HG03139 (cell line): ENCODE measurements around the gene ORC3.
"Not testable (repeated sequence)": the region's sequence is repeated elsewhere in the genome, so short reads cannot be mapped to it uniquely, and the experiment has no call there.

Source experiments
- ATAC-seq: cut with Tn5 transposase; IDR thresholded peaks from one replicate; pipeline ENCODE4 v1.9.1; 2021; ENCODE audit not compliant: unreplicated experiment

The ORC3 gene

GRCh38 chr6:87658516-87658915 is 68.6 kb downstream of the ORC3 start:
- ATAC-seq: no peak

DNA sequence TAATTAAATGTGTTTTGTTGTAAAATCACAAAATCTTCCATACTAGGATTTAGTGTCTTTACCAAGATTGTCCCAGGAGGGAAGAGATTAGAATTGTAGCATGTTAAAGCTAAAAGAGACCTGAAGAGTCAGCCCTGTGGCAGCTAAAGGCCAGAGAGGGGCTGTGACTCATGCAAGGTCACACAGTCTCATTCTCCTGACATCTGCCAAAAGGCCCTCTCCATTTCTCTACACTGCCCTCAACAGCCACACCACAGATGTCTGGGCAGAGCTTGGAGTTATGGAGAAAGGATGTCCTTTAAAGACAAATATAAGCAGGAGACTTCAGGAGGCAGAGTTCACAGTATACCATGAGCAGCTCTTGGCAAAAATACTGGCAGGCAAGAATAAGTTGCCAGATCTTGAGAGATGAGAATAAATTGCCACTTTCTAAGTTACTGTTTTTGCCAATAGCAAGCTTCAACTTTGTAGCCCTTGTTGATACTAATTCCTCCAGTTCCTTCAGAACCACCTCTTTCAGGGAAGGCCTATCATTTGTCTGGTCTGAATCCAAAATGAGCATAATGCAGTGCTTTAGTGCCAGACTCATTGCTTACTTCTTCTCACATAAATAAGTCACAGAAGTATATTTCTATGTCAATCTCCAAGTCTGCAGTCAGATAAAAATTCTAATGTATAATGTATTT is 70.4 kb downstream of the ORC3 start:
- ATAC-seq: no peak

DNA sequence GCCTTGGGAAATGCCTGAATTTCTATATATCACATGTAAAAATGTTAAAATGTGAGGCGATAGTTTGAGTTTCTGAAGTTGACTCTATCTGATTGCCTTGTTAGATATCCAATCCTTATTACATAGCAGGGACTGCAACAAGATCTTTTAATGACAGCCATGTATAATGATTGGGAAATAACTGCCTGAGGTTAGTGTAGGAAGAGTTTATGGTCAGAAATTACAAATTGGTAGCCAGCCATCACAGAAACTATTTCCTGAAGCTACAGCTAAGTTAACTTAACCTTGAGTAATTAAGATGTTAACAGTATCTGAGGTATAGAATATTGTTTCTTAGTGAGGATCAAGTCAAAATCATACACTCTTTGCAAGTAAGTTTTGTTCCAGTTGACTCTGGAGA is 71.1 kb downstream of the ORC3 start:
- no peak for ATAC-seq

DNA sequence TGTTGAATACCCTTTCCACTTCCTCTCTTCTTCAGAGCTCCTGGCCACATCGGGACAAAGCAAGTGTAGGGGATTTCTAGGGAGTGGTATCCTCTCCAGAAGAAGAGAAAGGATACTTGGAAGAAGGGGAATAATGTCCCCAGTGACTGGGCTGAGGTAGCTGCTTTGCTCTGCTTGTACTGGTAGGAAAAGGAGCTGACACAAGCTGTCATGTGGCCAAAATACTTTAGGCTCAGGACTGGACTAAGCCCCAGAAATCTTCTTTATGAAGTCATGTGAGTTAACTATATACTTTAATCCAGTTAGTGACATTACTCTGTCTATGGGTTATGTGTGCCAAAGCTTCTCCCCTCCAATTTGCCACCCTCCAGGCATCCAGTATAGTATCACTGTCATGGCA is 71.6 kb downstream of the ORC3 start:
- no peak for ATAC-seq

DNA sequence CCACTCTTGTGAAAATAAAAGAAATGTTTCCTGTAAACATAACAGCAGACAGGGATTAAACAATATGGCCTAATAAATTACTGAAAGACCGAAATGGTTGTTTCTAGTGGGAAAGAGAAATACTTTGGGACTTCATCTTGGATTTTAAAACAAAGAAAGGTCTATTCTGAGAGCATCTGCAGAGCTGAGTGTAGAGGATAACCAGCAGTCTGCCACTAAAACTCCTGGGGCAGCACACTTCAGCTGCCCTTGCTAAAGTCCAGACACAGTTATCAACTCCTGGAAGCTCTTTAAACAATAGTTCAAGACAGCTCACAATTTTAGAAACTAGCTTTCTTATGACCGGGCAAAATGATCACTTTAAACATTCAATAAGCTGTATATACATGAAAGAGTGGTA is 73.5 kb downstream of the ORC3 start:
- no peak for ATAC-seq

GRCh38 chr6:87664921-87665485 is 75.1 kb downstream of the ORC3 start:
- ATAC-seq: no peak

DNA sequence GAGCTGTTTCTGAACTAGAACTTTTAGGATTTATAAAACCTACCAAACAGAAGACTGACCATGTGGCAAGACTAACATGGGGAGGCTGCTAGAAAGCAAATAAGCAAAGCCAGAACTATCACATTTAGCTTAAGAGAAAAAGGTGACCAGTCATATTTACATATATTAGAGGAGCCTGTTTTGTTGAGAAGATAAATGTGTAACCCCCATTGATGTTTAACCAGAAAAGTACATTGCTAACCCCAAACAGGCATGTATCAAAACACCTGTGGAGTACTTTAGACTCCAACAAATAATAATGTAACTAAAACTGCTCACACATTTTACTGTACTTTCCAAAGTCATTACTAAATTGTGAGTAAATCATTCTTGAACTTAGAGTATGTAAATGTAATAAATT is 77.1 kb downstream of the ORC3 start:
- no peak for ATAC-seq

- ATAC-seq: no peak
Measured at GRCh38 chr6:87668013-87668412, 78.1 kb downstream of the ORC3 start.

DNA sequence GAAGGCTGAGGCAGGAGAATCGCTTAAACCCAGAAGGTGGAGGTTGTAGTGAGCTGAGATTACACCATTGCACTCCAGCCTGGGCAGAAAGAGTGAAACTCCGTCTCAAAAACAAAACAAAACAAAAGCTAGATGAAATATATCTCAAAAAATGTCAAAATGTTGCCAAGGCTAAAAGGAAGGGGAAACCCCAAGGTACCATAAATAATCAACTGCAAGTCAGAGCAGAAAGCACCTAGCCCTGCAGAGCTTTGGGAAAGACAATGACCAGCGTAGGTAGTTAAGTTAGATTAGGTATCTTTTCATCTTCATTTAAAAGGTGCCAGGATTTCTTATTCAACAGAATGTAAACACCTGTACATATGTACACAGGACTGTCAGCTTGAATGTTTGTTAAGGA is 79.1 kb downstream of the ORC3 start:
- ATAC-seq: no peak

- ATAC-seq: no peak
Measured at GRCh38 chr6:87670707-87671106, 80.8 kb downstream of the ORC3 start.

DNA sequence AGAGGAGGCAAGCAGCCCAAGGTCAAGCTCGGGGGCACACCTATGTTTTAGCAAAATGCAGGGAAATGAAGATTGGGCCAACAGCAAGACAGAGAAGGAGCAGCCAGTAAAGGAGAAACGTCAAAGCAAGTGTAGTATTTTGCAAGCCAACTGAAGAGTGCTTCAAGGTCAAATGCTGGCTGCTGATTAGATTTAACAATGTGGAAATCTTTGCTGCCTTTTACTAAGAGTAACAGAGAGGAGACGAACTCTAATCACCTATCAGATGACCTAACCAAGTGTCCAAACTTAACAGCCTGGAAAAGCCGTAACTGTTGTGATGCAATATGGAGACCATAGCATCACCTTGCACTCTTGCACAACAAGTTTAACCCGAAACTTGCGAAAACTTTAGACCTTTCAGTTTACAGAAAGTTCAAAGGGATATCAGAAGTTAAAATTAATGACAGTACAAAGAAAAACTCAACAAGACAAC is 81.7 kb downstream of the ORC3 start:
- no peak for ATAC-seq

DNA sequence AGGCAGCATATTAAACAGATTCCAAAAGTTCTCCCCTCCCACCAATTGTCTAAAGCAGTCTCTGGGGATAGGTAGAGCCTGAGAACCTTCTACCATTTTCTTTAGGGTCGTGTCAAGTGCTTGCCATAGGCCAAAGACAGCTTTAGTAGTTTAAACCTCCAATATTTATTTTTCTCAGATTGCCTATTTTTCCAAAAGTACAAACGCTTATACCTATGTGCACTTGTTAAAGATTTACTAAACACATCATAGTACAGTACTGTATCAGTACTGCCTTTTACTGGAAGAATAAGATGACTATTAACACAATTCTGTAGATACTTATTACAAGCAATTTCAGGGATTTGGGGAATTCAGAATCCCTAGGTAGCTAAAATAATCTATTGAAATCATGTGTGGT is 82.7 kb downstream of the ORC3 start:
- no peak for ATAC-seq

DNA sequence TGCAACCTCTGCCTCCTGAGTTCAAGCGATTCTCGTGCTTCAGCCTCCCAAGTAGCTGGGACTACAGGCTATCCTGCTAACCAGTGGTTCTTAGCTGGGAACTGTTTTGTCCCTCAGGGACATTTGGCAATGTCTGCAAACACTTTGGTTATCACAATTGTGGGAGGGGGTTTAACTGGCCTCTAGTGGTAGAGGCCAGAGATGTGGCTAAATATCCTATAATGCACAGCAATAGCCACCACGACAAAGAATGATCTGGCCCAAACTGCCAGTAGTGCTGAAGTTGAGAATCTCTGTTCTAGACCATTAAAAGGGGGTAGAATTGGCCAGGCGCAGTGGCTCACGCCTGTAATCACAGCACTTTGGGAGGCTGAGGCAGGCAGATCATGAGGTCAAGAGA is 83.3 kb downstream of the ORC3 start:
- ATAC-seq: no peak

GRCh38 chr6:87674290-87674689 is 84.4 kb downstream of the ORC3 start:
- ATAC-seq: no peak

DNA sequence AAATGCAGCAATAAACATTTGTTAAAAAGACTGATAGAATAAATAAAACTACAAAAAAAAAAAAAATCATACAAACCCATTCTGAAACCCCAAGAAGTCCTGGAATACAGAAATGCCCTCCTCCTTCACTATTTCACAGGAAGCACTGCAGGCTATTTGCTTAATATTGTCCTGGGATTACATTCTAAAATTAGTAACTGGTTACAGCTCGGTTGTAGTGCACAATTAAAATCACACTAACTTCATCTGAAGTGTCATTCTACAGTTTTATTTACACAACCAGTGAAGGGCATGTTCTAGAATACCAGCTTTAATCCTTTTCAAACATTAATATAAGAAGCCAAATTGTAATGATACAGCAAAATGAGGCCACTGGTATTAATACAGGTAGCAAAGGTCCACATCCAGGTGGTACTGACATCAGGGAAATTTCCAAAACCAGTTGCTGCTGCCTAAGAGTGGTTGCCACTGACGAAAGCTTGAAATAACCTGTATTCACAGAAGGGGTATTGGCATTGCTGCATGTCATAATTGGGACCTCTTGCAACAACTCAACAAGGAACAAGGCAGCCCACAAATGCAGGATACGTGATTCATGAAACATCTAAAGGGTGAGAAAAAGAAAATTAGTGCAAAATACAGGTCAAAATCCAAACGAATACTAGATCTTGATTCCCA is 85.2 kb downstream of the ORC3 start:
- ATAC-seq: no peak

GRCh38 chr6:87682310-87682709 is 92.4 kb downstream of the ORC3 start:
- ATAC-seq: no peak

- no peak for ATAC-seq
Measured at GRCh38 chr6:87683890-87684289, 94.0 kb downstream of the ORC3 start.

GRCh38 chr6:87684895-87685654 is 95.1 kb downstream of the ORC3 start:
- no peak for ATAC-seq

GRCh38 chr6:87686636-87687205 is 96.8 kb downstream of the ORC3 start:
- ATAC-seq: not testable (repeated sequence)

- ATAC-seq: no peak
Measured at GRCh38 chr6:87687296-87687695, 97.4 kb downstream of the ORC3 start.

- not testable (repeated sequence) for ATAC-seq
Measured at GRCh38 chr6:87687893-87688292, 98.0 kb downstream of the ORC3 start.
